ENCODE results near the gene YPEL1. TPM values are rescaled to one million over a fixed set of nuclear protein-coding genes. Genes with fewer than 3 reads are reported as not detected.

Gene YPEL1
- total and polyA plus RNA-seq, 2 of the 8 experiments (the other 6 are each of a cell fraction or from before 2014, with no cell fraction given): 6.0 to 6.7 TPM

DNA sequence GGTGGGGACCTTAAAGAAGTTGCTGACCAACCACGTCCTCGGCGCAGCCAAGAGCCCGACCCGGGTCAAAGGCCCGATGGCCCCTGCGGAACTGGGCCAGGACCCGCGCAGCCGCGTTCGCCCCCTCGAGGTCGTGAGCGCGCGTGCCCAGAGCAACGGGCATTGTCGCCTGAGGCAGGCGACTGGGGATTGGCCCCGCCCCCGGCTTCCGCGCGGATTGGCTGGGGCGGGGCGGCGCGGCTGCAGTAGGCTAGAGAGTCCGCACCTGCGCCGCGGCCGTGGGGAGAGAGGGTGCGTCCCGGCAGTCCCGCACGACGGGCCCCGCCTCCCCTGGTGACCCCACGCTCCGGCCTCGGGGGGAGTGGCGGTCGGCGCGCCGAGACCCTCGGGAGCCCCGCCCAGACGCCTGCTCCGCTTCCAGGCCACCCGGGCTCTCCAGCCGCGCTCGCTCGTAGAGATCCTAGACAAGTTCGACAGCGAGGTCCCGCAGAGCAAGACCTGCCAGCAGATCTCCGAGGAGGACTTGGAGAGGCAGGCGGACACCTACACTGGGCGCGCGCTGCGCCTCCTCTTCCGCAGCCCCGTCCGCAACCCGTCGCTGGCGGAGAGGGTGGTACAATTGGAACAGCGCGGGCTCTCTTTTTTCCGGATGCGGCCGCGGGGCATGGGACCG is 78.1 kb downstream of the YPEL1 start:
- 2% methylated on average over 56 of the region's 79 CpGs; no CpG with 5 or more reads in 1 of the 2 experiments for WGBS, 2 experiments (ENCODE audit: extremely low coverage in 1 of 2, insufficient coverage in 1 of 2, insufficient read length in 1 of 2, insufficient replicate concordance in 2 of 2, low coverage in 1 of 2, low lambda C conversion rate in 2 of 2, missing lambda C conversion rate in 1 of 2)
- Histone ChIP-seq H2AFZ (ENCODE audit: low read length) (no peak overlapping the region), H4K20me1 (replicated peaks in 1 of 2; ENCODE audit: control insufficient read depth in 1 of 2, insufficient read depth in 2 of 2, low read length in 2 of 2) (peaks cover 9 to 11% of the 10 kb centered on the region in 2 experiments), H3K27ac (ENCODE audit: low read depth, low read length) (peak overlapping the region; percentile 48; the same call in 1 of the 2 replicates), H3K36me3 (ENCODE audit: control insufficient read depth in 2 of 4, insufficient read depth in 4 of 4, low read length in 3 of 4) (peaks cover 10 to 18% (median 14%) of the 10 kb centered on the region in 4 experiments; a peak in 6 of 8 replicates), H4K5ac (ENCODE audit: insufficient read length, low read depth, low read length) (peak overlapping the region; percentile 41), H2BK12ac (ENCODE audit: low read depth, low read length) (no peak overlapping the region), H3K23me2 (ENCODE audit: low read depth, low read length) (peaks cover 11% of the 10 kb centered on the region; the same call in 1 of the 2 replicates), H3K4ac (replicated peaks; ENCODE audit: insufficient read length, low read depth, low read length) (no peak overlapping the region), H3K23ac (ENCODE audit: insufficient read length) (no peak overlapping the region), H2BK20ac (ENCODE audit: low read length) (no peak overlapping the region), H2AK5ac (ENCODE audit: low read depth, low read length) (no peak overlapping the region), H3K27me3 (replicated peaks in 1 of 4; ENCODE audit: control insufficient read depth in 3 of 4, extremely low read depth in 1 of 4, insufficient read depth in 3 of 4, low read length in 3 of 4) (no peaks in the 10 kb centered on the region; a peak in 1 of 7 replicates), H4K8ac (ENCODE audit: extremely low read depth, insufficient read depth, low read length) (peak overlapping the region; percentile 63), H3K4me2 (ENCODE audit: insufficient read depth in 1 of 2, low read depth in 2 of 2, low read length in 2 of 2) (peak overlapping the region; percentile 89 to 95), H3K14ac (ENCODE audit: insufficient read length) (no peak overlapping the region), H2BK120ac (replicated peaks; ENCODE audit: low read depth, low read length) (no peak overlapping the region), H3K9ac (replicated peaks in 1 of 4; ENCODE audit: extremely low read depth in 1 of 4, low read depth in 3 of 4, low read length in 3 of 4) (peak overlapping the region in 1 of 4 experiments; percentile 4; a peak in 1 of 7 replicates), H3K9me3 (ENCODE audit: insufficient read depth in 2 of 2, low read depth in 1 of 2, low read length in 1 of 2) (no peaks in the 10 kb centered on the region), H3K4me1 (replicated peaks in 1 of 4; ENCODE audit: control insufficient read depth in 3 of 4, insufficient read depth in 4 of 4, low read length in 3 of 4) (peaks cover 0 to 14% (median 6%) of the 10 kb centered on the region in 4 experiments; a peak in 6 of 7 replicates), H3K18ac (ENCODE audit: extremely low read depth, low read length) (peak overlapping the region; percentile 78), H3K79me1 (ENCODE audit: low read depth, low read length) (0 out of 2 replicates have a peak, but pooled peaks cover 5% of the 10 kb centered on the region), H2BK5ac (ENCODE audit: low read depth, low read length) (peak overlapping the region; percentile 71; the same call in 1 of the 2 replicates), H3K79me2 (ENCODE audit: control insufficient read depth in 1 of 2, insufficient read depth in 2 of 2, low read length in 2 of 2) (peaks cover 0 to 4% of the 10 kb centered on the region in 2 experiments; a peak in 1 of 4 replicates), H4K91ac (replicated peaks; ENCODE audit: insufficient read length, low read length) (no peak overlapping the region), H3K4me3 (ENCODE audit: extremely low read depth in 1 of 4, insufficient read depth in 2 of 4, low read depth in 3 of 4, low read length in 4 of 4) (peak overlapping the region; percentile 41 to 64 (median 52)), H2BK15ac (ENCODE audit: low read length) (no peak overlapping the region), H3K56ac (replicated peaks; ENCODE audit: insufficient read length, low read depth, low read length) (peak overlapping the region; percentile 10)
- DNase-seq (ENCODE audit: low read depth in 1 of 2, low spot score in 2 of 2) (peak in 1 of 2 experiments; percentile 92), FAIRE-seq (no peak)
- ChIA-PET POLR2A (ENCODE audit: partially characterized antibody) (interaction anchor here (0.7 to 2.2 kb wide), 17 partner anchors 8 to 264 kb away, joined by 3 to 16 read pairs (median 4); partner anchors contain the start of genes PPIL2, SDF2L1 and YDJC), CTCF (ENCODE audit: partially characterized antibody) (interaction anchor here (0.8 to 1.7 kb wide), 5 partner anchors 11 to 33 kb away, joined by 3 to 9 read pairs (median 3); no protein-coding TSS in a partner anchor)
- TF ChIP-seq KDM4A (IDR thresholded peaks at IDR 0.05; ENCODE audit: low read depth, low read length, severe bottlenecking) (no peak), ASH2L (IDR thresholded peaks at IDR 0.05; ENCODE audit: low read length) (peak; percentile 73), SP2 (IDR thresholded peaks at IDR 0.05; ENCODE audit: low read length) (no peak), CTBP2 (IDR thresholded peaks at IDR 0.05; ENCODE audit: borderline replicate concordance, insufficient read depth, insufficient read length, low read length) (no peak), SUZ12 (IDR thresholded peaks at IDR 0.05; ENCODE audit: low read length) (peak; percentile 41; the same call in 1 of the 2 replicates), SIRT6 (IDR thresholded peaks at IDR 0.05; ENCODE audit: low read length) (no peak), TBP (IDR thresholded peaks at IDR 0.05; ENCODE audit: low read depth, low read length) (no peak), HDAC2 (IDR thresholded peaks at IDR 0.05; ENCODE audit: borderline replicate concordance in 1 of 2, low read depth in 2 of 2, low read length in 2 of 2) (peak; percentile 47 to 96; a peak in 3 of 4 replicates), EP300 (IDR thresholded peaks at IDR 0.05; ENCODE audit: borderline replicate concordance in 1 of 2, low read depth in 2 of 2, low read length in 2 of 2) (no peak)
- TF ChIP-seq, protein P1, sequence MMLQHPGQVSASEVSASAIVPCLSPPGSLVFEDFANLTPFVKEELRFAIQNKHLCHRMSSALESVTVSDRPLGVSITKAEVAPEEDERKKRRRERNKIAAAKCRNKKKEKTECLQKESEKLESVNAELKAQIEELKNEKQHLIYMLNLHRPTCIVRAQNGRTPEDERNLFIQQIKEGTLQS (IDR thresholded peaks at IDR 0.05; ENCODE audit: insufficient read depth, low read depth, low read length): no peak

Data from H1 (cell line).